Hepatocyte (in vitro differentiated cells): ENCODE measurements around the gene SWSAP1. TPM values are rescaled to one million over a fixed set of nuclear protein-coding genes. Genes with fewer than 3 reads are reported as not detected.

Experiments used
- DNase-seq: peaks from one replicate; pipeline ENCODE4 v3.0.0-alpha.2; 2016; ENCODE audit warnings: low spot score
- H2AFZ ChIP-seq: fragments of 200-600 bp; sonication (generic); 2 replicates; pipeline ENCODE4 v1.6.0; 2016; ENCODE audit warnings: antibody characterized with exemption, mild to moderate bottlenecking
- H3K27ac ChIP-seq: fragments of 200-600 bp; sonication (generic); 2 replicates; pipeline ENCODE4 v1.5.1; 2016; ENCODE audit warnings: mild to moderate bottlenecking
- H3K27me3 ChIP-seq: fragments of 200-600 bp; sonication (generic); 2 replicates; pipeline ENCODE4 v1.6.1; 2016
- H3K36me3 ChIP-seq: fragments of 200-600 bp; sonication (generic); replicated peaks from 2 replicates; pipeline ENCODE4 v1.5.1; 2016; ENCODE audit warnings: low read depth; ENCODE audit not compliant: insufficient read depth
- H3K4me1 ChIP-seq: fragments of 200-600 bp; sonication (generic); 2 replicates; pipeline ENCODE4 v1.5.1; 2016; ENCODE audit warnings: mild to moderate bottlenecking, moderate library complexity; ENCODE audit not compliant: insufficient read depth
- H3K4me2 ChIP-seq: fragments of 200-600 bp; sonication (generic); 2 replicates; pipeline ENCODE4 v1.6.0; 2016
- H3K4me3 ChIP-seq: fragments of 200-600 bp; sonication (generic); 2 replicates; pipeline ENCODE4 v1.5.1; 2016; ENCODE audit warnings: mild to moderate bottlenecking
- H3K79me2 ChIP-seq: fragments of 200-600 bp; sonication (generic); 2 replicates; pipeline ENCODE4 v1.6.0; 2017; ENCODE audit warnings: mild to moderate bottlenecking
- H3K9me2 ChIP-seq: fragments of 200-600 bp; sonication (generic); replicated peaks from 2 replicates; pipeline ENCODE4 v1.6.0; 2017; ENCODE audit warnings: mild to moderate bottlenecking; ENCODE audit not compliant: insufficient read depth
- H3K9me3 ChIP-seq: fragments of 200-600 bp; sonication (generic); 2 replicates; pipeline ENCODE4 v1.5.1; 2016; ENCODE audit warnings: low read depth, mild to moderate bottlenecking
- H4K20me1 ChIP-seq: fragments of 200-600 bp; sonication (generic); 2 replicates; pipeline ENCODE4 v1.6.0; 2016; ENCODE audit warnings: mild to moderate bottlenecking; ENCODE audit not compliant: insufficient read depth, poor library complexity, severe bottlenecking
- EZH2 ChIP-seq: fragments of 200-600 bp; sonication (generic); IDR thresholded peaks from 2 replicates; pipeline ENCODE4 v1.6.1; 2016; ENCODE audit warnings: antibody characterized with exemption, mild to moderate bottlenecking, borderline replicate concordance
- EZH2phosphoT487 ChIP-seq: fragments of 200-600 bp; sonication (generic); IDR thresholded peaks from one replicate; pipeline ENCODE4 v1.6.1; 2018; ENCODE audit warnings: antibody characterized with exemption, mild to moderate bottlenecking, low read depth, moderate library complexity; ENCODE audit not compliant: unreplicated experiment, severe bottlenecking
- WGBS: methylation state at CpG from one replicate; pipeline ENCODE4 v1.1.6; 2016; ENCODE audit warnings: low lambda C conversion rate; ENCODE audit errors: missing lambda C conversion rate; 5-methylcytosine and 5-hydroxymethylcytosine counted together
- polyA plus RNA-seq: library from polyadenylated mRNA; unstranded; fragments of >200 nt; fragmentation: Nextera tagmentation; extraction: Ambion mirVana; gene quantifications from 2 replicates; pipeline ENCODE4 v1.2.1, GENCODE V29; 2016
- small RNA-seq: library from RNA; depleted of rRNA; stranded (forward); fragments of <200 nt; gene quantifications from one replicate; pipeline ENCODE3, GENCODE V24; 2014
- total RNA-seq: library from RNA; depleted of rRNA; stranded (reverse); fragments of >200 nt; gene quantifications from 2 replicates; pipeline ENCODE4 v1.2.3, GENCODE V29; 2014
- TF ChIP-seq, protein P1 (sequence below): fragments of 200-600 bp; sonication (generic); IDR thresholded peaks from 2 replicates; pipeline ENCODE4 v1.5.1; 2016; ENCODE audit warnings: antibody characterized with exemption, mild to moderate bottlenecking; ENCODE audit not compliant: poor library complexity

Gene SWSAP1
- total and polyA plus RNA-seq, 2 experiments from 2014 or later, result 2.2 to 4.0 TPM

DNA sequence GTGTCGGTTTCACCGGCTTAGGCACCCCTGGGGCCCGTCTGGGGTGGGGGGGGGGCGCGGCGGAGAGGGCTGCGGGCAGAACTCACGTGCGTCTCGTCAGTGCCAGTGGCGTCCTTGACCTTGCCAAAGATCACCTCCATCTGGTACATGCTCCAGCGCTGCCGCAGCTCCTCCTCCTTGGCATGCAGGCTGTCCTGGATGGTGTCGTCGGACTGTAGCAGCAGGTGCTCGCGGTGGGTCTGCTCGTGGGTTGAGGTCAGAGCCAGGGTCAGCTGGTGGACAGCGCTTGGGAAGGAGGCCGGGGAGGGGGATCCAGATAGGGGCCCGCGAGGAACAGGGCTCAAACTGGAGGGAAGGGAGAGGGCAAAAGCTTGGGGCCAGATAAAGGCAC, 49.3 kb downstream of the SWSAP1 start:
- 83% methylated on average over 16 of the region's 22 CpGs for WGBS
- H3K27ac ChIP-seq, result no peak overlapping the region
- H3K4me3 ChIP-seq, result no peak overlapping the region
- TF ChIP-seq EZH2 (no peak), EZH2phosphoT487 (no peak)
- TF ChIP-seq, protein P1, sequence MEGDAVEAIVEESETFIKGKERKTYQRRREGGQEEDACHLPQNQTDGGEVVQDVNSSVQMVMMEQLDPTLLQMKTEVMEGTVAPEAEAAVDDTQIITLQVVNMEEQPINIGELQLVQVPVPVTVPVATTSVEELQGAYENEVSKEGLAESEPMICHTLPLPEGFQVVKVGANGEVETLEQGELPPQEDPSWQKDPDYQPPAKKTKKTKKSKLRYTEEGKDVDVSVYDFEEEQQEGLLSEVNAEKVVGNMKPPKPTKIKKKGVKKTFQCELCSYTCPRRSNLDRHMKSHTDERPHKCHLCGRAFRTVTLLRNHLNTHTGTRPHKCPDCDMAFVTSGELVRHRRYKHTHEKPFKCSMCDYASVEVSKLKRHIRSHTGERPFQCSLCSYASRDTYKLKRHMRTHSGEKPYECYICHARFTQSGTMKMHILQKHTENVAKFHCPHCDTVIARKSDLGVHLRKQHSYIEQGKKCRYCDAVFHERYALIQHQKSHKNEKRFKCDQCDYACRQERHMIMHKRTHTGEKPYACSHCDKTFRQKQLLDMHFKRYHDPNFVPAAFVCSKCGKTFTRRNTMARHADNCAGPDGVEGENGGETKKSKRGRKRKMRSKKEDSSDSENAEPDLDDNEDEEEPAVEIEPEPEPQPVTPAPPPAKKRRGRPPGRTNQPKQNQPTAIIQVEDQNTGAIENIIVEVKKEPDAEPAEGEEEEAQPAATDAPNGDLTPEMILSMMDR, result no peak
- no peak overlapping the region for H3K4me2 ChIP-seq
- H4K20me1 ChIP-seq, result no peaks in the 10 kb centered on the region
- no peak overlapping the region for H2AFZ ChIP-seq
- no peak for DNase-seq
- H3K36me3 ChIP-seq, result no peaks in the 10 kb centered on the region
- H3K4me1 ChIP-seq, result peaks cover 21% of the 10 kb centered on the region
- H3K79me2 ChIP-seq, result no peaks in the 10 kb centered on the region
- peaks cover 5% of the 10 kb centered on the region for H3K27me3 ChIP-seq
- no peaks in the 10 kb centered on the region for H3K9me3 ChIP-seq
- no peaks in the 10 kb centered on the region for H3K9me2 ChIP-seq

Small RNA genes lying within 50 kb of the gene (small RNA-seq; reads per million reads assigned to genes)
- gene RF00019, result not detected

Other genes starting within 250 kb of the SWSAP1 start
- 9.0 and 11.5 TPM in 2 replicates for gene SPC24, start 218.9 kb upstream of the SWSAP1 start, total RNA-seq
- 5.2 and 8.8 TPM in 2 replicates for gene SPC24, start 218.9 kb upstream of the SWSAP1 start, polyA plus RNA-seq
- 58.3 and 60.3 TPM in 2 replicates for gene KANK2, start 177.1 kb upstream of the SWSAP1 start, total RNA-seq
- gene KANK2, start 177.1 kb upstream of the SWSAP1 start, polyA plus RNA-seq, result 35.2 and 39.6 TPM in 2 replicates
- 24.9 and 25.5 TPM in 2 replicates for gene ANGPTL8, start 135.0 kb upstream of the SWSAP1 start, total RNA-seq
- 14.4 and 20.8 TPM in 2 replicates for gene ANGPTL8, start 135.0 kb upstream of the SWSAP1 start, polyA plus RNA-seq
- 12.6 and 17.4 TPM in 2 replicates for gene DOCK6, start 112.1 kb upstream of the SWSAP1 start, total RNA-seq
- gene DOCK6, start 112.1 kb upstream of the SWSAP1 start, polyA plus RNA-seq, result 36.8 and 43.7 TPM in 2 replicates
- gene TSPAN16, start 78.5 kb upstream of the SWSAP1 start, total RNA-seq, result not detected in 2 replicates
- not detected in 2 replicates for gene TSPAN16, start 78.5 kb upstream of the SWSAP1 start, polyA plus RNA-seq
- gene RAB3D, start 35.0 kb upstream of the SWSAP1 start, total RNA-seq, result 63.7 and 71.6 TPM in 2 replicates
- gene RAB3D, start 35.0 kb upstream of the SWSAP1 start, polyA plus RNA-seq, result 27.3 and 32.6 TPM in 2 replicates
- 188 TPM in 2 replicates for gene TMEM205, start 28.4 kb upstream of the SWSAP1 start, total RNA-seq
- gene TMEM205, start 28.4 kb upstream of the SWSAP1 start, polyA plus RNA-seq, result 199 and 212 TPM in 2 replicates
- gene CCDC159, start 28.1 kb upstream of the SWSAP1 start, total RNA-seq, result 10.1 and 14.6 TPM in 2 replicates
- 27.1 and 46.3 TPM in 2 replicates for gene CCDC159, start 28.1 kb upstream of the SWSAP1 start, polyA plus RNA-seq
- gene PLPPR2, start 19.2 kb upstream of the SWSAP1 start, total RNA-seq, result 10.9 and 25.9 TPM in 2 replicates
- 41.7 and 47.0 TPM in 2 replicates for gene PLPPR2, start 19.2 kb upstream of the SWSAP1 start, polyA plus RNA-seq
- gene EPOR, start 9.6 kb downstream of the SWSAP1 start, total RNA-seq, result 16.6 and 20.9 TPM in 2 replicates
- 34.2 and 46.8 TPM in 2 replicates for gene EPOR, start 9.6 kb downstream of the SWSAP1 start, polyA plus RNA-seq
- gene RGL3, start 44.6 kb downstream of the SWSAP1 start, total RNA-seq, result 20.6 and 27.6 TPM in 2 replicates
- gene RGL3, start 44.6 kb downstream of the SWSAP1 start, polyA plus RNA-seq, result 55.6 and 94.8 TPM in 2 replicates
- 0.08 and 1.3 TPM in 2 replicates for gene ODAD3, start 60.5 kb downstream of the SWSAP1 start, total RNA-seq
- 1.4 and 1.9 TPM in 2 replicates for gene ODAD3, start 60.5 kb downstream of the SWSAP1 start, polyA plus RNA-seq
- gene PRKCSH, start 61.0 kb downstream of the SWSAP1 start, total RNA-seq, result 60.0 and 85.1 TPM in 2 replicates
- gene PRKCSH, start 61.0 kb downstream of the SWSAP1 start, polyA plus RNA-seq, result 245 and 251 TPM in 2 replicates
- 0.30 TPM in 1 of 2 replicates, not detected in the other for gene ELAVL3, start 106.4 kb downstream of the SWSAP1 start, total RNA-seq
- 0.11 and 0.18 TPM in 2 replicates for gene ELAVL3, start 106.4 kb downstream of the SWSAP1 start, polyA plus RNA-seq
- gene ZNF653, start 131.2 kb downstream of the SWSAP1 start, total RNA-seq, result 8.4 and 9.5 TPM in 2 replicates
- gene ZNF653, start 131.2 kb downstream of the SWSAP1 start, polyA plus RNA-seq, result 9.6 and 10.2 TPM in 2 replicates
- 32.5 and 36.3 TPM in 2 replicates for gene ECSIT, start 154.5 kb downstream of the SWSAP1 start, total RNA-seq
- gene ECSIT, start 154.5 kb downstream of the SWSAP1 start, polyA plus RNA-seq, result 23.2 and 26.3 TPM in 2 replicates
- 12.1 and 20.1 TPM in 2 replicates for gene CNN1, start 164.2 kb downstream of the SWSAP1 start, total RNA-seq
- 12.6 and 12.9 TPM in 2 replicates for gene CNN1, start 164.2 kb downstream of the SWSAP1 start, polyA plus RNA-seq
- 28.1 and 30.3 TPM in 2 replicates for gene ELOF1, start 184.6 kb downstream of the SWSAP1 start, total RNA-seq
- gene ELOF1, start 184.6 kb downstream of the SWSAP1 start, polyA plus RNA-seq, result 72.6 and 81.1 TPM in 2 replicates
- gene ACP5, start 203.0 kb downstream of the SWSAP1 start, total RNA-seq, result 16.6 and 18.1 TPM in 2 replicates
- 6.5 and 7.2 TPM in 2 replicates for gene ACP5, start 203.0 kb downstream of the SWSAP1 start, polyA plus RNA-seq
- gene ZNF627, start 222.8 kb downstream of the SWSAP1 start, total RNA-seq, result 20.7 and 21.2 TPM in 2 replicates
- gene ZNF627, start 222.8 kb downstream of the SWSAP1 start, polyA plus RNA-seq, result 7.8 and 12.5 TPM in 2 replicates